ENCODE data around the gene COMMD6. TPM values are rescaled to one million over a fixed set of nuclear protein-coding genes. Genes with fewer than 3 reads are reported as not detected.

Gene COMMD6
- total and polyA plus RNA-seq, 9 of the 15 experiments (the other 6 are each of a cell fraction or from before 2014, with no cell fraction given) = 32.6 to 116 (median 65.0) TPM

GRCh38 chr13:75549262-75550158 is 11.9 kb upstream of the COMMD6 start, which contains the start of gene UCHL3 (continued):
- TF ChIP-seq POLR3A (IDR thresholded peaks at IDR 0.05; ENCODE audit: borderline replicate concordance, extremely low read depth, insufficient read depth, insufficient read length) (no peak), ZMIZ1 (IDR thresholded peaks at IDR 0.05; ENCODE audit: low read depth in 2 of 2, low read length in 2 of 2) (no peak), ETS1 (conservative IDR thresholded peaks at IDR 0.05; ENCODE audit: control insufficient read depth, low read depth, low read length) (no peak), ARID2 (IDR thresholded peaks at IDR 0.05) (no peak), BCL6 (CRISPR knock-in tag; IDR thresholded peaks at IDR 0.05) (no peak), CREB1 (IDR thresholded peaks at IDR 0.05) (no peak), CREB1 (CRISPR knock-in tag; IDR thresholded peaks at IDR 0.05) (peak; percentile 35; the same call in 1 of the 2 replicates), HDAC6 (IDR thresholded peaks at IDR 0.05; ENCODE audit: low read depth, low read length) (no peak), YY1 (IDR thresholded peaks at IDR 0.05; ENCODE audit: borderline replicate concordance in 1 of 3, control insufficient read depth in 1 of 3, extremely low read depth in 1 of 3, insufficient read depth in 3 of 3, insufficient read length in 1 of 3, insufficient replicate concordance in 2 of 3, low read depth in 1 of 3, low read length in 2 of 3) (peak in 2 of 3 experiments; percentile 57 to 63), CEBPB (tag; IDR thresholded peaks at IDR 0.05) (no peak), ZNF184 (CRISPR knock-in tag; IDR thresholded peaks at IDR 0.05) (no peak), TCF7L2 (IDR thresholded peaks at IDR 0.05; ENCODE audit: low read depth, low read length) (peak; percentile 85), HDAC1 (IDR thresholded peaks at IDR 0.05) (no peak; a peak in 1 of 4 replicates), SIN3B (IDR thresholded peaks at IDR 0.05; ENCODE audit: low read depth) (no peak), ZNF316 (IDR thresholded peaks at IDR 0.05) (no peak), GATA2 (CRISPR knock-in tag; IDR thresholded peaks at IDR 0.05) (no peak), CHCHD3 (CRISPR knock-in tag; IDR thresholded peaks at IDR 0.05) (no peak), THRB (CRISPR knock-in tag; conservative IDR thresholded peaks at IDR 0.05) (no peak), SRSF9 (IDR thresholded peaks at IDR 0.05; ENCODE audit: borderline replicate concordance, low read depth, low read length) (no peak)

All from K562 (cell line).